EL (cell line): ENCODE data around the gene ELP5.
A peak's percentile ranks its signal among the peaks of the same experiment; 100 is the strongest.

Experiments
- DNase-seq: peaks from one replicate; pipeline ENCODE4 v3.0.0-alpha.2; 2016

The ELP5 gene

GRCh38 chr17:7290166-7290565 is 38.2 kb downstream of the ELP5 start:
- no peak for DNase-seq

GRCh38 chr17:7290685-7291084 is 38.7 kb downstream of the ELP5 start:
- no peak for DNase-seq

- no peak for DNase-seq
These were observed 40.2 kb downstream of the ELP5 start for GRCh38 chr17:7292194-7292593.

GRCh38 chr17:7292729-7293128 is 40.7 kb downstream of the ELP5 start:
- no peak for DNase-seq

- no peak for DNase-seq
These were observed 41.1 kb downstream of the ELP5 start for GRCh38 chr17:7293159-7293558.

- no peak for DNase-seq
These were observed 42.0 kb downstream of the ELP5 start for GRCh38 chr17:7293816-7294613.

- peak; percentile 58 for DNase-seq
These were observed 42.7 kb downstream of the ELP5 start, which contains the start of gene YBX2 for GRCh38 chr17:7294614-7295153. YBX2 (minus strand) TSS chr17:7294639; CDS start chr17:7294500, 139 bp downstream.

- DNase-seq = no peak
These were observed 43.5 kb downstream of the ELP5 start for GRCh38 chr17:7295230-7296180.

- DNase-seq = peak; percentile 86
These were observed 44.3 kb downstream of the ELP5 start for GRCh38 chr17:7296189-7296861.

GRCh38 chr17:7304179-7304578 is 52.2 kb downstream of the ELP5 start:
- no peak for DNase-seq

- peak; percentile 100 for DNase-seq
These were observed 55.1 kb downstream of the ELP5 start, which contains the start of gene EIF5A for GRCh38 chr17:7306911-7307685. EIF5A (plus strand) TSS chr17:7307628; CDS start chr17:7309636, 2,008 bp downstream.

- peak; percentile 38 for DNase-seq
These were observed 55.9 kb downstream of the ELP5 start for GRCh38 chr17:7307686-7308624.

- peak; percentile 90 for DNase-seq
These were observed 56.8 kb downstream of the ELP5 start for GRCh38 chr17:7308625-7309433.
